Measurements from ENCODE around the gene LMNTD2. TPM values are rescaled to one million over a fixed set of nuclear protein-coding genes. Genes with fewer than 3 reads are reported as not detected.

Gene LMNTD2
- total RNA-seq, 1 experiment from 2014 or later = 6.1 TPM

DNA sequence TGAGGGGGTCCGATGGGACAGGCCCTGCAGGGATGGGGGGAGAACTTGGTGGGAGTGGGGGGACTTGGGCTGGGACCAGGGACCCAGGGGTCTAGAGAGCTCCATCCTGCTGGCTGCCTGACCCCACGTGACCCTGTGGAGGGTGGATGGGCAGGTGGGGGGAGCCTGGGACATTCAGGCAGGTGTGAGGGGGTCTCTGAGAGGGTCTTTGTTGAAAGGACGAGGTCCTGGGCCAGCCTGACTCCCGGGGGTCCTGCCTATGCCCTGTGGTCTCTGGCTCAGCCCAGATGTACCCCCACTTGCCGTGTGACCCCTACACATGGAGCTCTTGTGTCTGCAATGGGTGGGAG, 15.7 kb downstream of the LMNTD2 start:
- DNase-seq (ENCODE audit: unreplicated experiment) = no peak
- peaks cover 5% of the 10 kb centered on the region for H3K36me3 Mint-ChIP-seq (ENCODE audit: insufficient read depth, unreplicated experiment)
- CTCF ChIA-PET = interaction anchor here (1.4 kb wide), 1 partner anchor 9 kb away, joined by 6 read pairs; the partner anchor contains the start of gene HRAS
- H3K27ac Mint-ChIP-seq (ENCODE audit: low read depth, unreplicated experiment) = no peak overlapping the region
- no peaks in the 10 kb centered on the region for H3K27me3 Mint-ChIP-seq (ENCODE audit: insufficient read depth, unreplicated experiment)
- no peaks in the 10 kb centered on the region for H3K9me3 Mint-ChIP-seq (ENCODE audit: unreplicated experiment)
- no TSS peak for BruUV-seq (replicated peaks)
- TF ChIP-seq, protein P1, sequence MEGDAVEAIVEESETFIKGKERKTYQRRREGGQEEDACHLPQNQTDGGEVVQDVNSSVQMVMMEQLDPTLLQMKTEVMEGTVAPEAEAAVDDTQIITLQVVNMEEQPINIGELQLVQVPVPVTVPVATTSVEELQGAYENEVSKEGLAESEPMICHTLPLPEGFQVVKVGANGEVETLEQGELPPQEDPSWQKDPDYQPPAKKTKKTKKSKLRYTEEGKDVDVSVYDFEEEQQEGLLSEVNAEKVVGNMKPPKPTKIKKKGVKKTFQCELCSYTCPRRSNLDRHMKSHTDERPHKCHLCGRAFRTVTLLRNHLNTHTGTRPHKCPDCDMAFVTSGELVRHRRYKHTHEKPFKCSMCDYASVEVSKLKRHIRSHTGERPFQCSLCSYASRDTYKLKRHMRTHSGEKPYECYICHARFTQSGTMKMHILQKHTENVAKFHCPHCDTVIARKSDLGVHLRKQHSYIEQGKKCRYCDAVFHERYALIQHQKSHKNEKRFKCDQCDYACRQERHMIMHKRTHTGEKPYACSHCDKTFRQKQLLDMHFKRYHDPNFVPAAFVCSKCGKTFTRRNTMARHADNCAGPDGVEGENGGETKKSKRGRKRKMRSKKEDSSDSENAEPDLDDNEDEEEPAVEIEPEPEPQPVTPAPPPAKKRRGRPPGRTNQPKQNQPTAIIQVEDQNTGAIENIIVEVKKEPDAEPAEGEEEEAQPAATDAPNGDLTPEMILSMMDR (IDR thresholded peaks at IDR 0.05; ENCODE audit: unreplicated experiment) = no peak
- intact Hi-C loops (cut with micrococcal nuclease) = no loop called here
- no peaks in the 10 kb centered on the region for H3K4me1 Mint-ChIP-seq (ENCODE audit: insufficient read depth, unreplicated experiment)
- no peak overlapping the region for H3K4me3 Mint-ChIP-seq (ENCODE audit: unreplicated experiment)
- POLR2A ChIA-PET = interaction anchor here (1.0 to 1.3 kb wide), 3 partner anchors 9 to 152 kb away, joined by 3 to 4 read pairs (median 3); no protein-coding TSS in a partner anchor

DNA sequence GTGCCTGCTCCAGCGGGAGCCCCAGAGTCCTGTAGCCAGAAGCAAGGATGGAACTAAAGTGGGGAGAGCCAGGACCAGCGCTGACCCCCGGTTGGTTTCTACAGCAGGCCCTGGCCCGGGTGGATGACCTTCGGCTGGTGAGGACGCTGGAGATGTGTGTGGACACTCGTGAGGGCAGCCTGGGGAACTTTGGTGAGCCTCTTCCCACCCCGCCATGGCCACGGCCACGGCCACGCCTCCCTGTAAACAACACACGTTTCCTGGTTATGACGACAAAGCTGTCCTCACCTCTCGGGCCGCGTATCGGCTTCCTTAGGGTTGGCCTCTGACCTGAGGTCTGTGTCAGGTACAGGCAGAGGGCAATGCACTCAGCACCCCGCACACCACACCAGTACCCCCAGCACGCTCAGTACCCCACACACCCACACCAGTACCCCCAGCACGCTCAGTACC, 19.1 kb downstream of the LMNTD2 start:
- H3K9me3 Mint-ChIP-seq (ENCODE audit: unreplicated experiment) = no peaks in the 10 kb centered on the region
- peaks cover 11% of the 10 kb centered on the region for H3K36me3 Mint-ChIP-seq (ENCODE audit: insufficient read depth, unreplicated experiment)
- CTCF ChIA-PET = no interaction called here
- intact Hi-C loops (cut with micrococcal nuclease) = no loop called here
- DNase-seq (ENCODE audit: unreplicated experiment) = no peak
- BruUV-seq (replicated peaks) = no TSS peak
- no peaks in the 10 kb centered on the region for H3K27me3 Mint-ChIP-seq (ENCODE audit: insufficient read depth, unreplicated experiment)
- POLR2A ChIA-PET = no interaction called here
- TF ChIP-seq, protein P1 (IDR thresholded peaks at IDR 0.05; ENCODE audit: unreplicated experiment) = no peak
- no peak overlapping the region for H3K27ac Mint-ChIP-seq (ENCODE audit: low read depth, unreplicated experiment)
- no peak overlapping the region for H3K4me3 Mint-ChIP-seq (ENCODE audit: unreplicated experiment)
- H3K4me1 Mint-ChIP-seq (ENCODE audit: insufficient read depth, unreplicated experiment) = no peaks in the 10 kb centered on the region

DNA sequence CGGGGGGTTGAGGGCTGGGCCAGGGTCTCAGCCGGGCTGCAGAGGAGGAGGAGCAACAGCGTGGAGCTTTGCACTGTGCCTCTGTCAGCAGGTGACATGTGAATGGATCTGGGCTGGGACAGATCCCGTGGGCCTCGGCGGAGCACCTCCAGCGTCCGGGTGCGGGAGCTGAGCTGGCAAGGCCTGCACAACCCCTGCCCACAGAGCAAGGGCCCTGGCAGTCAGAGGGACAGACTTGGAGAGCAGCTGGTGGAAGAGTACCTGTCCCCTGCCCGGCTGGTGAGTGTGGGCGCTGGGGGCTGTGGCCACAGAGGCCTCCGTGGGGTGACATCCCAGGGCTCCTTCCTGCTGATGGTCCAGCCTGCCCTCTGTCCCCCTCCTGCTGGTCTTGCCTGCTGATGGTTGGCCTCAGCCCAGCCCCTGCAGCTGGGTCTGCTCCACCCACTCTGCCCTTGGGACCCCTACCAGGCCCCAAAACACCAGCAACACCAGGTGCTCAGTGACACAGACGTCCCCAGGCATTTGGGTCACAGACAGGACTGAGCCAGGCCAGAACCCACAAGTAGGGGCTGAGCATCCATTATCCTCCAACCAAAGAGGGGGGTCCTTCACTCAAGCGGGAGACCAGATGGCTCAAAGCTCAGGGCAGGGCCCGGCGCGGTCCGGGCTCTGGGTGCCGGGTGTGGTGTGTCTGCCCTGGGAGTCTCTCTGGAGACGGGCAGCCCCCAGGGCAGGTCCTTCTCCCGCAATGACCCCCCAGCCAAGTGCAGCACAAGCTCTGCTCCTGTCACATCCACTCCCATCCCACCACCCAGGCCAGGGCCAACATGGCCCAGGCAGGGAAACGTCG, 19.7 kb downstream of the LMNTD2 start:
- no peaks in the 10 kb centered on the region for H3K27me3 Mint-ChIP-seq (ENCODE audit: insufficient read depth, unreplicated experiment)
- POLR2A ChIA-PET = interaction anchor here (0.9 kb wide), 1 partner anchor 19 kb away, joined by 5 read pairs; no protein-coding TSS in a partner anchor
- TF ChIP-seq, protein P1 (IDR thresholded peaks at IDR 0.05; ENCODE audit: unreplicated experiment) = no peak
- H3K4me3 Mint-ChIP-seq (ENCODE audit: unreplicated experiment) = no peak overlapping the region
- H3K36me3 Mint-ChIP-seq (ENCODE audit: insufficient read depth, unreplicated experiment) = peaks cover 11% of the 10 kb centered on the region
- H3K27ac Mint-ChIP-seq (ENCODE audit: low read depth, unreplicated experiment) = no peak overlapping the region
- CTCF ChIA-PET = no interaction called here
- no peaks in the 10 kb centered on the region for H3K4me1 Mint-ChIP-seq (ENCODE audit: insufficient read depth, unreplicated experiment)
- BruUV-seq (replicated peaks) = no TSS peak
- intact Hi-C loops (cut with micrococcal nuclease) = no loop called here
- no peaks in the 10 kb centered on the region for H3K9me3 Mint-ChIP-seq (ENCODE audit: unreplicated experiment)
- no peak for DNase-seq (ENCODE audit: unreplicated experiment)

DNA sequence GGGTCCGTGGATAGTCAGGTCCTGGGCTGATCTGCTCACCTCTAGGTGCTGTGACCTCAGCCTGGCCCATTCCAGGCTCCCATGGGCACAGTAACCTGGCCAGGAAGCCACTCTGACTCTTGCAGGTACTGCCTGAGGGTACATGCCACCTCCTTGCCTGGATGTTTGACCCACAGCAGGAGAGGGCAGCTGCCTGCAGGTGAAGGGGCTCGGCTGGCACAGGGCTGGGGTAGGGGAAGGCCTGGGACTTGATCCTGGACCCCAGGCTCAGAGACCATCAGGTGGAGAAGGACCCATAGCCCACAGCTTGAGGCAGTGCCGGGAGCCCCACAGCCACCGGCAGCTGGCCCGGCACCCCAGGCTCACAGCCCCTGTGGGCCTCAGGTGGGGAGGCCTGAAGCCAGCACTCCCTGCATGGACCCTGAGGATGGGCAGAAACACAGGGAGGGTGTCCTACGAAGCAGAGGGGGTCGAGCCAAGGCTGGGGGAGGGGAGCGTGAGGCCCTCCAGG, 20.5 kb downstream of the LMNTD2 start:
- no peak overlapping the region for H3K27ac Mint-ChIP-seq (ENCODE audit: low read depth, unreplicated experiment)
- CTCF ChIA-PET = interaction anchor here (0.6 kb wide), 1 partner anchor 21 kb away, joined by 3 read pairs; no protein-coding TSS in a partner anchor
- H3K4me1 Mint-ChIP-seq (ENCODE audit: insufficient read depth, unreplicated experiment) = no peaks in the 10 kb centered on the region
- H3K27me3 Mint-ChIP-seq (ENCODE audit: insufficient read depth, unreplicated experiment) = no peaks in the 10 kb centered on the region
- no peaks in the 10 kb centered on the region for H3K9me3 Mint-ChIP-seq (ENCODE audit: unreplicated experiment)
- no peak overlapping the region for H3K4me3 Mint-ChIP-seq (ENCODE audit: unreplicated experiment)
- BruUV-seq (replicated peaks) = no TSS peak
- peaks cover 11% of the 10 kb centered on the region for H3K36me3 Mint-ChIP-seq (ENCODE audit: insufficient read depth, unreplicated experiment)
- DNase-seq (ENCODE audit: unreplicated experiment) = no peak
- intact Hi-C loops (cut with micrococcal nuclease) = no loop called here
- POLR2A ChIA-PET = interaction anchor here (0.9 to 1.2 kb wide), 2 partner anchors 15 to 20 kb away, joined by 5 read pairs; no protein-coding TSS in a partner anchor
- TF ChIP-seq, protein P1 (IDR thresholded peaks at IDR 0.05; ENCODE audit: unreplicated experiment) = no peak
